Naive B cell (primary cell): ENCODE results near the gene CORO2A. TPM values are rescaled to one million over a fixed set of nuclear protein-coding genes. Genes with fewer than 3 reads are reported as not detected.

Experiments used
- ATAC-seq, 2 donors: fragments of 150-1000 bp; cut with Tn5 transposase; 2 replicates each; pipeline ENCODE4 v1.10.0; 2021; ENCODE audit warnings: low read depth in 2 of 2, mild to moderate bottlenecking in 2 of 2, moderate library complexity in 2 of 2
- DNase-seq: peaks from one replicate; pipeline ENCODE4 v3.0.0; 2022
- H3K27ac Mint-ChIP-seq, 6 donors: one replicate each; pipeline ENCODE4 v1.8.0; 2020 to 2022; ENCODE audit warnings: mild to moderate bottlenecking in 6 of 6, mixed read lengths in 6 of 6, moderate library complexity in 5 of 6, inconsistent platforms in 2 of 6
- H3K27me3 Mint-ChIP-seq, 3 donors: one replicate each; pipeline ENCODE4 v1.8.0; 2021 to 2022; ENCODE audit warnings: mixed read lengths in 3 of 3, mild to moderate bottlenecking in 1 of 3
- H3K36me3 Mint-ChIP-seq, 2 donors: one replicate each; pipeline ENCODE4 v1.8.0; 2020 to 2022; ENCODE audit warnings: mixed read lengths in 2 of 2, inconsistent platforms in 1 of 2, mild to moderate bottlenecking in 1 of 2
- H3K4me1 Mint-ChIP-seq, 3 donors: one replicate each; pipeline ENCODE4 v1.8.0; 2020 to 2022; ENCODE audit warnings: mixed read lengths in 3 of 3, inconsistent platforms in 1 of 3, mild to moderate bottlenecking in 1 of 3, moderate library complexity in 1 of 3
- H3K4me3 Mint-ChIP-seq, 8 donors: one replicate each; pipeline ENCODE4 v1.8.0; 2020 to 2022; ENCODE audit warnings: mild to moderate bottlenecking in 8 of 8, mixed read lengths in 8 of 8, moderate library complexity in 8 of 8, inconsistent platforms in 2 of 8
- H3K9me3 Mint-ChIP-seq, 7 donors: one replicate each; pipeline ENCODE4 v1.8.0; 2020 to 2022; ENCODE audit warnings: mixed read lengths in 7 of 7, mild to moderate bottlenecking in 5 of 7, inconsistent platforms in 2 of 7, moderate library complexity in 1 of 7
- polyA plus RNA-seq, 6 donors: library from polyadenylated mRNA; unstranded; fragments of 300-500 nt; fragmentation: Illumina TruSeq; gene quantifications; one replicate each; pipeline ENCODE4 v1.2.3, GENCODE V29; 2021; ENCODE audit warnings: low read depth in 6 of 6

CORO2A gene
- polyA plus RNA-seq, 6 donors from 2014 or later = 0.49 to 2.3 (median 0.87) TPM; not detected in 1

GRCh38 chr9:98228392-98229089, 36.1 kb upstream of the CORO2A start:
- no peaks in the 10 kb centered on the region for H3K9me3 Mint-ChIP-seq
- ATAC-seq (no peak), DNase-seq (no peak)
- no peaks in the 10 kb centered on the region for H3K27me3 Mint-ChIP-seq
- peak overlapping the region in 1 of 6 donors; percentile 55 for H3K27ac Mint-ChIP-seq
- H3K4me3 Mint-ChIP-seq = no peak overlapping the region
- H3K4me1 Mint-ChIP-seq = no peaks in the 10 kb centered on the region
- H3K36me3 Mint-ChIP-seq = peaks cover 0 to under 1% of the 10 kb centered on the region in 2 donors

GRCh38 chr9:98227883-98228282, 35.4 kb upstream of the CORO2A start:
- H3K27me3 Mint-ChIP-seq = no peaks in the 10 kb centered on the region
- no peak for ATAC-seq
- no peak for DNase-seq
- no peak overlapping the region for H3K4me3 Mint-ChIP-seq
- no peaks in the 10 kb centered on the region for H3K4me1 Mint-ChIP-seq
- no peak overlapping the region for H3K27ac Mint-ChIP-seq
- no peaks in the 10 kb centered on the region for H3K36me3 Mint-ChIP-seq
- no peaks in the 10 kb centered on the region for H3K9me3 Mint-ChIP-seq

GRCh38 chr9:98226957-98227356, 34.5 kb upstream of the CORO2A start:
- H3K27me3 Mint-ChIP-seq = no peaks in the 10 kb centered on the region

GRCh38 chr9:98226516-98226915, 34.1 kb upstream of the CORO2A start:
- Mint-ChIP-seq H3K27me3 (no peaks in the 10 kb centered on the region), H3K4me3 (no peak overlapping the region), H3K27ac (no peak overlapping the region), H3K4me1 (no peaks in the 10 kb centered on the region), H3K9me3 (no peaks in the 10 kb centered on the region), H3K36me3 (peaks cover 0 to 8% of the 10 kb centered on the region in 2 donors)
- no peak for ATAC-seq
- no peak for DNase-seq

More at GRCh38 chr9:98226957-98227356, 34.5 kb upstream of the CORO2A start:
- Mint-ChIP-seq H3K36me3 (peaks cover 0 to 5% of the 10 kb centered on the region in 2 donors), H3K27ac (no peak overlapping the region), H3K4me3 (no peak overlapping the region), H3K4me1 (no peaks in the 10 kb centered on the region), H3K9me3 (no peaks in the 10 kb centered on the region)
- DNase-seq (no peak), ATAC-seq (no peak)

- ATAC-seq = no peak
- no peaks in the 10 kb centered on the region for H3K4me1 Mint-ChIP-seq
- H3K27ac Mint-ChIP-seq = no peak overlapping the region
- no peaks in the 10 kb centered on the region for H3K27me3 Mint-ChIP-seq
- no peaks in the 10 kb centered on the region for H3K9me3 Mint-ChIP-seq
- H3K36me3 Mint-ChIP-seq = peaks cover 0 to 8% of the 10 kb centered on the region in 2 donors
- H3K4me3 Mint-ChIP-seq = no peak overlapping the region
- DNase-seq = no peak
These were observed 32.6 kb upstream of the CORO2A start for GRCh38 chr9:98225015-98225442.

- DNase-seq = no peak
- no peak for ATAC-seq
- H3K4me1 Mint-ChIP-seq = no peaks in the 10 kb centered on the region
- peaks cover 0 to 8% of the 10 kb centered on the region in 2 donors for H3K36me3 Mint-ChIP-seq
- peak overlapping the region in 2 of 6 donors; percentile 5 to 85 for H3K27ac Mint-ChIP-seq
- H3K4me3 Mint-ChIP-seq = no peak overlapping the region
- no peaks in the 10 kb centered on the region for H3K27me3 Mint-ChIP-seq
- H3K9me3 Mint-ChIP-seq = no peaks in the 10 kb centered on the region
These were observed 30.7 kb upstream of the CORO2A start for GRCh38 chr9:98222885-98223691.

GRCh38 chr9:98220911-98221310, 28.5 kb upstream of the CORO2A start:
- Mint-ChIP-seq H3K4me3 (no peak overlapping the region), H3K4me1 (no peaks in the 10 kb centered on the region)
- no peak for ATAC-seq

GRCh38 chr9:98219794-98220370, 27.4 kb upstream of the CORO2A start:
- DNase-seq = no peak
- no peaks in the 10 kb centered on the region for H3K9me3 Mint-ChIP-seq
- no peaks in the 10 kb centered on the region for H3K4me1 Mint-ChIP-seq
- H3K27ac Mint-ChIP-seq = no peak overlapping the region
- no peak for ATAC-seq
- no peak overlapping the region for H3K4me3 Mint-ChIP-seq
- no peaks in the 10 kb centered on the region for H3K27me3 Mint-ChIP-seq
- H3K36me3 Mint-ChIP-seq = peaks cover 0 to 15% of the 10 kb centered on the region in 2 donors

More at GRCh38 chr9:98220911-98221310, 28.5 kb upstream of the CORO2A start:
- no peak overlapping the region for H3K27ac Mint-ChIP-seq
- H3K9me3 Mint-ChIP-seq = no peaks in the 10 kb centered on the region
- H3K36me3 Mint-ChIP-seq = peaks cover 0 to 8% of the 10 kb centered on the region in 2 donors
- H3K27me3 Mint-ChIP-seq = no peaks in the 10 kb centered on the region
- DNase-seq = no peak

- H3K27me3 Mint-ChIP-seq = no peaks in the 10 kb centered on the region
- H3K4me3 Mint-ChIP-seq = no peak overlapping the region
- no peak for DNase-seq
These were observed 26.9 kb upstream of the CORO2A start for GRCh38 chr9:98219364-98219716.

GRCh38 chr9:98218562-98219363, 26.3 kb upstream of the CORO2A start:
- peaks cover 0 to 18% of the 10 kb centered on the region in 2 donors for H3K36me3 Mint-ChIP-seq
- no peaks in the 10 kb centered on the region for H3K9me3 Mint-ChIP-seq
- H3K27me3 Mint-ChIP-seq = no peaks in the 10 kb centered on the region
- no peaks in the 10 kb centered on the region for H3K4me1 Mint-ChIP-seq
- no peak overlapping the region for H3K27ac Mint-ChIP-seq
- DNase-seq (no peak), ATAC-seq (no peak)
- H3K4me3 Mint-ChIP-seq = no peak overlapping the region

More at GRCh38 chr9:98219364-98219716, 26.9 kb upstream of the CORO2A start:
- Mint-ChIP-seq H3K27ac (no peak overlapping the region), H3K4me1 (no peaks in the 10 kb centered on the region), H3K9me3 (no peaks in the 10 kb centered on the region), H3K36me3 (peaks cover 0 to 18% of the 10 kb centered on the region in 2 donors)
- ATAC-seq = no peak

- H3K36me3 Mint-ChIP-seq = peaks cover 0 to 16% of the 10 kb centered on the region in 2 donors
- H3K27ac Mint-ChIP-seq = no peak overlapping the region
- ATAC-seq (no peak), DNase-seq (no peak)
- H3K9me3 Mint-ChIP-seq = no peaks in the 10 kb centered on the region
- no peak overlapping the region for H3K4me3 Mint-ChIP-seq
- H3K4me1 Mint-ChIP-seq = no peaks in the 10 kb centered on the region
- H3K27me3 Mint-ChIP-seq = no peaks in the 10 kb centered on the region
These were observed 24.8 kb upstream of the CORO2A start for GRCh38 chr9:98217255-98217654.

- H3K27ac Mint-ChIP-seq = no peak overlapping the region
- H3K4me3 Mint-ChIP-seq = no peak overlapping the region
- no peaks in the 10 kb centered on the region for H3K9me3 Mint-ChIP-seq
- DNase-seq = no peak
- no peaks in the 10 kb centered on the region for H3K27me3 Mint-ChIP-seq
- H3K36me3 Mint-ChIP-seq = peaks cover 0 to 10% of the 10 kb centered on the region in 2 donors
- H3K4me1 Mint-ChIP-seq = no peaks in the 10 kb centered on the region
- no peak for ATAC-seq
These were observed 24.0 kb upstream of the CORO2A start for GRCh38 chr9:98216391-98216790.

GRCh38 chr9:98215821-98216220, 23.4 kb upstream of the CORO2A start:
- no peaks in the 10 kb centered on the region for H3K4me1 Mint-ChIP-seq
- H3K4me3 Mint-ChIP-seq = no peak overlapping the region
- no peaks in the 10 kb centered on the region for H3K9me3 Mint-ChIP-seq
- no peaks in the 10 kb centered on the region for H3K27me3 Mint-ChIP-seq
- DNase-seq (no peak), ATAC-seq (no peak)
- H3K36me3 Mint-ChIP-seq = peaks cover 0 to 10% of the 10 kb centered on the region in 2 donors
- H3K27ac Mint-ChIP-seq = peak overlapping the region in 1 of 6 donors; percentile 0
